Thoracic aorta (tissue), 2 donors: ENCODE measurements around the gene VMAC. TPM values are rescaled to one million over a fixed set of nuclear protein-coding genes. Genes with fewer than 3 reads are reported as not detected.
A peak's percentile ranks its signal among the peaks of the same experiment; 100 is the strongest.

Source experiments
- ATAC-seq: fragments of 150-250 bp; one replicate; pipeline ENCODE4 v1.8.0; 2017; ENCODE audit warnings: low read depth; ENCODE audit not compliant: insufficient number of reproducible peaks, low FRiP score
- DNase-seq: peaks from one replicate; pipeline ENCODE4 v3.0.0-alpha.2; 2020; ENCODE audit warnings: low spot score
- H3K27ac ChIP-seq, 2 donors: fragments of 200-600 bp; sonication (generic); 1 replicate in 1 of 2; 2 replicates in 1 of 2; pipeline ENCODE4 v1.5.1; 2016; ENCODE audit warnings: mild to moderate bottlenecking in 2 of 2, moderate library complexity in 2 of 2
- H3K27me3 ChIP-seq: fragments of 200-600 bp; sonication (generic); replicated peaks from 2 replicates; pipeline ENCODE4 v1.6.0; 2016; ENCODE audit warnings: mild to moderate bottlenecking; ENCODE audit not compliant: insufficient read depth
- H3K36me3 ChIP-seq: fragments of 200-600 bp; sonication (generic); one replicate; pipeline ENCODE4 v1.5.1; 2016
- H3K4me1 ChIP-seq, 2 donors: fragments of 200-600 bp; sonication (generic); 1 replicate in 1 of 2; 2 replicates in 1 of 2; pipeline versions ENCODE4 v1.5.1 to v1.6.0; 2016; ENCODE audit warnings: low read depth in 2 of 2, mild to moderate bottlenecking in 1 of 2; ENCODE audit not compliant: control insufficient read depth in 1 of 2
- H3K4me3 ChIP-seq: fragments of 200-600 bp; sonication (generic); 2 replicates; pipeline ENCODE4 v1.5.1; 2016; ENCODE audit warnings: mild to moderate bottlenecking
- H3K9me3 ChIP-seq: fragments of 200-600 bp; sonication (generic); 2 replicates; pipeline ENCODE4 v1.5.1; 2016
- total RNA-seq, 2 donors: library from RNA; depleted of rRNA; stranded (reverse); fragments of >200 nt; gene quantifications; one replicate each; pipeline versions ENCODE4 v1.1.0 to v1.2.3, GENCODE V29; 2016
- TF ChIP-seq, protein P1 (sequence below): fragments of 200-600 bp; sonication (generic); IDR thresholded peaks from one replicate; pipeline ENCODE4 v1.5.1; 2019; ENCODE audit warnings: antibody characterized with exemption

Gene VMAC
- total RNA-seq, 2 donors from 2014 or later: 13.3 to 13.6 TPM

DNA sequence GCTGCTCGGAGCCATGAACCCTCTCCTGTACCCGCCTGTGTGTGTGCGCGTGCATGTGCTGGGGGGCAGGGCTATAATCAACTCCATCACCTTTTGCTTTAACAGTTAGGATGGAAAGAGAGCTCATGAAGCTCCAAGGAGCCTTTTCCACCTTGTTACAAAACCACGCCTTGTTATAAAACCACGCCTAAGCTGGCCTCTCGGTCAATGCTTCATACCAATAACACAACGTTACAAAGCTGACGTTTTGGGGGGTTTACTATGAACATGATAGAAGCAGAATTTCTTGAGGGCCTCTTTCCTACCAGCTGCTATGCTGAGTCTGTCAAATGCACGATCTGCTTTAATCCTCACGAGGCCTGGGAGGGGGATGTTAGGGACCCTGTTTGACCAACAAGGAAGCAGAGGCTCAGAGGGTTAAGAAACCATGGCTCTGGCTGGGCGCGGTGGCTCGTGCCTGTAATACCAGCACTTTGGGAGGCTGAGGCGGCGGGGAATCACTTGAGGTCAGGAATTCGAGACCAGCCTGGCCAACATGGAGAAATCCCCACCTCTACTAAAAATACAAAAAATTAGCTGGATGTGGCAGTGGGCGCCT lies 21.3 kb downstream of the VMAC start:
- H3K9me3 ChIP-seq: no peaks in the 10 kb centered on the region
- DNase-seq (no peak), ATAC-seq (no peak)
- H3K36me3 ChIP-seq: peaks cover 69% of the 10 kb centered on the region
- H3K4me1 ChIP-seq: peaks cover 4 to 20% of the 10 kb centered on the region in 2 donors
- H3K4me3 ChIP-seq: no peak overlapping the region
- peak overlapping the region; percentile 6 to 67 for H3K27ac ChIP-seq
- no peaks in the 10 kb centered on the region for H3K27me3 ChIP-seq
- TF ChIP-seq, protein P1, sequence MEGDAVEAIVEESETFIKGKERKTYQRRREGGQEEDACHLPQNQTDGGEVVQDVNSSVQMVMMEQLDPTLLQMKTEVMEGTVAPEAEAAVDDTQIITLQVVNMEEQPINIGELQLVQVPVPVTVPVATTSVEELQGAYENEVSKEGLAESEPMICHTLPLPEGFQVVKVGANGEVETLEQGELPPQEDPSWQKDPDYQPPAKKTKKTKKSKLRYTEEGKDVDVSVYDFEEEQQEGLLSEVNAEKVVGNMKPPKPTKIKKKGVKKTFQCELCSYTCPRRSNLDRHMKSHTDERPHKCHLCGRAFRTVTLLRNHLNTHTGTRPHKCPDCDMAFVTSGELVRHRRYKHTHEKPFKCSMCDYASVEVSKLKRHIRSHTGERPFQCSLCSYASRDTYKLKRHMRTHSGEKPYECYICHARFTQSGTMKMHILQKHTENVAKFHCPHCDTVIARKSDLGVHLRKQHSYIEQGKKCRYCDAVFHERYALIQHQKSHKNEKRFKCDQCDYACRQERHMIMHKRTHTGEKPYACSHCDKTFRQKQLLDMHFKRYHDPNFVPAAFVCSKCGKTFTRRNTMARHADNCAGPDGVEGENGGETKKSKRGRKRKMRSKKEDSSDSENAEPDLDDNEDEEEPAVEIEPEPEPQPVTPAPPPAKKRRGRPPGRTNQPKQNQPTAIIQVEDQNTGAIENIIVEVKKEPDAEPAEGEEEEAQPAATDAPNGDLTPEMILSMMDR: no peak

GRCh38 chr19:5926641-5927440 lies 22.2 kb downstream of the VMAC start:
- TF ChIP-seq, protein P1: no peak
- Histone ChIP-seq H3K27me3 (no peaks in the 10 kb centered on the region), H3K4me3 (no peak overlapping the region), H3K27ac (peak overlapping the region; percentile 64 to 67), H3K4me1 (peaks cover 4 to 20% of the 10 kb centered on the region in 2 donors), H3K36me3 (peaks cover 64% of the 10 kb centered on the region), H3K9me3 (no peaks in the 10 kb centered on the region)
- DNase-seq (no peak), ATAC-seq (peak; percentile 63)

DNA sequence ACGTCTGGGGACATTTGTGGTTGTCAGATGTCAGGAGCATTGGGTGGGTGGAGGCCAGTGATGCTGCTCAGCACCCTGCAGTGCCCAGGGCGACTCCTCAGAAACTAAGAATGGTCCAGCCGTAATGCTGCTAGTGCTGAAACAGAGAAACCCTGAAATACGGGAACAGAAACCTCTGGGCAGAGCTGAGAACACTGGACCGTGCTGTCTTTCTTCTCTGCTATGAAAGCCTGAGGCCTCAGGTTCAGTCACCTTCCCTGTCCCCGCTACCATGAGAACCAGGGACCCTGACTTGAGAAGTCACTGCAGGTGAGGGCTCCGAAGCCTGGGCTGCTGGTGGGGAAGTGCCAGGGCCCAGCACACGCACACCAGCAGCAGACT lies 22.8 kb downstream of the VMAC start:
- Histone ChIP-seq H3K27me3 (no peaks in the 10 kb centered on the region), H3K9me3 (no peaks in the 10 kb centered on the region), H3K27ac (peak overlapping the region; percentile 64 to 67), H3K4me3 (no peak overlapping the region), H3K4me1 (peaks cover 4 to 20% of the 10 kb centered on the region in 2 donors), H3K36me3 (peaks cover 64% of the 10 kb centered on the region)
- TF ChIP-seq, protein P1: no peak
- DNase-seq: no peak
- ATAC-seq: no peak

- peaks cover 51% of the 10 kb centered on the region for H3K36me3 ChIP-seq
These were observed 24.5 kb downstream of the VMAC start for GRCh38 chr19:5929179-5929578.

GRCh38 chr19:5929625-5930024 lies 25.0 kb downstream of the VMAC start:
- H3K27ac ChIP-seq: no peak overlapping the region
- no peak overlapping the region for H3K4me3 ChIP-seq
- H3K4me1 ChIP-seq: peaks cover 4 to 26% of the 10 kb centered on the region in 2 donors
- ATAC-seq (no peak), DNase-seq (no peak)
- TF ChIP-seq, protein P1: no peak
- H3K36me3 ChIP-seq: peaks cover 48% of the 10 kb centered on the region
- no peaks in the 10 kb centered on the region for H3K27me3 ChIP-seq
- no peaks in the 10 kb centered on the region for H3K9me3 ChIP-seq

More at GRCh38 chr19:5929179-5929578, 24.5 kb downstream of the VMAC start:
- H3K4me1 ChIP-seq: peaks cover 4 to 22% of the 10 kb centered on the region in 2 donors
- DNase-seq (no peak), ATAC-seq (no peak)
- no peaks in the 10 kb centered on the region for H3K9me3 ChIP-seq
- TF ChIP-seq, protein P1: no peak
- no peaks in the 10 kb centered on the region for H3K27me3 ChIP-seq
- H3K27ac ChIP-seq: no peak overlapping the region
- H3K4me3 ChIP-seq: no peak overlapping the region
